K562 (cell line): ENCODE results near the gene CMIP. TPM values are rescaled to one million over a fixed set of nuclear protein-coding genes. Genes with fewer than 3 reads are reported as not detected.

Experiments
- ATAC-seq: fragments of 200-7000 bp; cut with Tn5 transposase; 3 replicates; pipeline ENCODE4 v1.9.1; 2020; ENCODE audit warnings: moderate library complexity
- BruUV-seq: library from RNA; stranded (reverse); fragments of 400-500 nt; replicated peaks from 2 replicates; lab custom pipeline; 2021; lab: Mats Ljungman, UMichigan
- CTCF ChIA-PET: fragments of 300-600 bp; formaldehyde crosslinking; extraction: SDS; loops from one replicate; lab custom pipeline; 2021; ENCODE audit warnings: low intra/inter-chr PET ratio; lab: Yijun Ruan, JAX
- POLR2A ChIA-PET: fragments of 300-600, 350-650 bp; sonication (Branson Sonifier 250); formaldehyde crosslinking; extraction: SDS; loops from one replicate; lab custom pipeline; 2021; ENCODE audit warnings: antibody characterized with exemption, inconsistent platforms; lab: Yijun Ruan, JAX
- DNase-seq, 4 experiments: peaks; one replicate each; pipeline versions ENCODE4 v3.0.0 to v3.0.0-alpha.2; 2011 to 2018; ENCODE audit warnings: low spot score in 3 of 4, mixed read lengths in 3 of 4; ENCODE audit errors: extremely low read depth in 1 of 4
- FAIRE-seq: peaks from 2 replicates; lab custom pipeline; 2011; peaks lifted over from hg19 to GRCh38; lab: Jason Lieb, UNC
- H2AFZ ChIP-seq: 2 replicates; pipeline ENCODE4 v1.6.0; 2011; ENCODE audit warnings: low read depth, low read length, control low read depth, inconsistent platforms
- H3K27ac ChIP-seq: fragments of 200-600 bp; 3 replicates; pipeline ENCODE4 v1.8.0; 2011; ENCODE audit warnings: low read depth, mild to moderate bottlenecking, control low read depth, inconsistent platforms, low read length, moderate library complexity, mixed read lengths; ENCODE audit errors: extremely low read depth
- H3K27me3 ChIP-seq, 2 experiments: fragments of 300-600 bp in 1 of 2; 2 replicates in 1 of 2; 3 replicates in 1 of 2; pipeline versions ENCODE4 v1.6.0 to v1.8.0; 2011; ENCODE audit warnings: inconsistent platforms in 2 of 2, low read length in 2 of 2, mild to moderate bottlenecking in 1 of 2, mixed read lengths in 1 of 2, moderate library complexity in 1 of 2; ENCODE audit not compliant: control insufficient read depth in 2 of 2, insufficient read depth in 2 of 2
- H3K36me3 ChIP-seq: fragments of 300-600 bp; 3 replicates; pipeline ENCODE4 v1.8.0; 2011; ENCODE audit warnings: mild to moderate bottlenecking, low read length, inconsistent platforms; ENCODE audit not compliant: control insufficient read depth, insufficient read depth
- H3K4me1 ChIP-seq, 2 experiments: fragments of 200-600 bp in 1 of 2; replicated peaks in 1 of 2; 2 replicates in 1 of 2; 3 replicates in 1 of 2; pipeline versions ENCODE4 v1.5.1 to v1.8.0; 2011; ENCODE audit warnings: inconsistent platforms in 2 of 2, low read length in 2 of 2, mild to moderate bottlenecking in 1 of 2, mixed read lengths in 1 of 2, moderate library complexity in 1 of 2; ENCODE audit not compliant: control insufficient read depth in 2 of 2, insufficient read depth in 2 of 2
- H3K4me2 ChIP-seq: 2 replicates; pipeline ENCODE4 v1.6.1; 2011; ENCODE audit warnings: low read length, control low read depth, inconsistent platforms, mixed read lengths; ENCODE audit not compliant: insufficient read depth
- H3K4me3 ChIP-seq: fragments of 200-600 bp; sonication (generic), shearing (Covaris generic); 2 replicates; pipeline ENCODE4 v1.5.1; 2016; ENCODE audit warnings: control low read depth, inconsistent platforms
- H3K79me2 ChIP-seq: fragments of 200-600 bp; 3 replicates; pipeline ENCODE4 v1.8.0; 2011; ENCODE audit warnings: low read length, inconsistent platforms; ENCODE audit not compliant: control insufficient read depth, insufficient read depth
- H3K9ac ChIP-seq, 2 experiments: 2 replicates each; pipeline versions ENCODE4 v1.6.0 to v1.6.1; 2011; ENCODE audit warnings: low read depth in 2 of 2, low read length in 2 of 2, control low read depth in 1 of 2, inconsistent platforms in 1 of 2, mild to moderate bottlenecking in 1 of 2, mixed read lengths in 1 of 2; ENCODE audit not compliant: insufficient read depth in 1 of 2
- H3K9me1 ChIP-seq: one replicate; pipeline ENCODE4 v1.6.0; 2011; ENCODE audit warnings: inconsistent platforms, mild to moderate bottlenecking, low read length, moderate library complexity; ENCODE audit not compliant: control insufficient read depth, insufficient read depth
- H3K9me3 ChIP-seq: replicated peaks from 2 replicates; pipeline ENCODE4 v1.5.1; 2011; ENCODE audit warnings: low read depth, low read length, inconsistent platforms; ENCODE audit not compliant: control insufficient read depth, insufficient read depth
- H4K20me1 ChIP-seq: replicated peaks from 2 replicates; pipeline ENCODE4 v1.6.1; 2011; ENCODE audit warnings: low read length, inconsistent platforms, mixed read lengths; ENCODE audit not compliant: control insufficient read depth, insufficient read depth
- BCOR ChIP-seq: fragments of 450-650 bp; IDR thresholded peaks from 2 replicates; pipeline ENCODE4 v1.6.1; 2016
- HNRNPH1 ChIP-seq: fragments of 200-400 bp; formaldehyde crosslinking; optimal IDR thresholded peaks from 2 replicates; pipeline ENCODE3; 2017; ENCODE audit warnings: low read depth, mild to moderate bottlenecking, low read length, moderate library complexity
- KDM1A ChIP-seq, 2 experiments: fragments of 450-650 bp; IDR thresholded peaks; 2 replicates each; pipeline ENCODE4 v1.6.1; 2016; ENCODE audit warnings: mild to moderate bottlenecking in 2 of 2
- POLR2B ChIP-seq: fragments of 450-650 bp; IDR thresholded peaks from 2 replicates; pipeline ENCODE4 v1.6.1; 2018; ENCODE audit warnings: low read depth; ENCODE audit not compliant: partially characterized antibody
- RBM25 ChIP-seq: fragments of 200-400 bp; formaldehyde crosslinking; IDR thresholded peaks from 2 replicates; pipeline ENCODE4 v1.6.1; 2018; ENCODE audit warnings: low read length, low read depth, moderate library complexity; ENCODE audit not compliant: severe bottlenecking
- SMARCA5 ChIP-seq: fragments of 450-650 bp; IDR thresholded peaks from 2 replicates; pipeline ENCODE4 v1.6.1; 2016
- TEAD1 ChIP-seq, 2 experiments: fragments of 450-650 bp in 1 of 2; sonication (generic) in 1 of 2; formaldehyde crosslinking; IDR thresholded peaks; 2 replicates each; pipeline versions ENCODE4 v1.4.0 to v1.8.0; 2020 to 2022; ENCODE audit warnings: mild to moderate bottlenecking in 2 of 2, missing genetic modification reagents in 1 of 2
- ZFP36 ChIP-seq: fragments of 150-350 bp; IDR thresholded peaks from 2 replicates; pipeline ENCODE4 v1.6.1; 2018; ENCODE audit warnings: low read length, low read depth; ENCODE audit not compliant: partially characterized antibody
- WGBS: fragments of 100-300 bp; shearing (Covaris generic); methylation state at CpG from one replicate; pipeline ENCODE4 v1.1.6; 2016; ENCODE audit warnings: low coverage, mixed read lengths; ENCODE audit not compliant: insufficient coverage; ENCODE audit errors: missing lambda C conversion rate; 5-methylcytosine and 5-hydroxymethylcytosine counted together
- in situ Hi-C: fragments of 300-500 bp; cut with MboI; formaldehyde crosslinking; loops from 4 replicates; pipeline ENCODE4 v1.15.0; 2018; ENCODE audit warnings: inconsistent platforms, mixed read lengths
- intact Hi-C: fragments of 100-400 bp; cut with micrococcal nuclease; formaldehyde crosslinking; loops from 2 replicates; pipeline ENCODE4 v1.14.2; 2022
- polyA plus RNA-seq, 8 experiments: library from polyadenylated mRNA; depleted of rRNA in 4 of 8; stranded (reverse) in 5 of 8; unstranded in 3 of 8; fragments of >200 nt; fragmentation: Nextera tagmentation in 2 of 8; fragmentation: Illumina TruSeq in 1 of 8; extraction: Ambion mirVana in 2 of 8; extraction: Trizol in 1 of 8; gene quantifications; 2 replicates each; pipeline versions ENCODE4 v1.2.1 to v1.2.3, GENCODE V29; 2011 to 2014; ENCODE audit warnings: inconsistent platforms in 1 of 8, missing spikeins in 1 of 8
- total RNA-seq, 7 experiments: library from RNA; depleted of rRNA in 6 of 7; stranded (reverse); fragments of >200 nt in 6 of 7; fragmentation: Illumina TruSeq in 2 of 7; extraction: Trizol in 2 of 7; gene quantifications; 2 replicates each; pipeline versions ENCODE4 v1.2.1 to v1.2.3, GENCODE V29; 2011 to 2021; ENCODE audit warnings: low replicate concordance in 1 of 7

Gene CMIP
- total and polyA plus RNA-seq, 9 of the 15 experiments (the other 6 are each of a cell fraction or from before 2014, with no cell fraction given), result 0.94 to 82.5 (median 10.3) TPM

DNA sequence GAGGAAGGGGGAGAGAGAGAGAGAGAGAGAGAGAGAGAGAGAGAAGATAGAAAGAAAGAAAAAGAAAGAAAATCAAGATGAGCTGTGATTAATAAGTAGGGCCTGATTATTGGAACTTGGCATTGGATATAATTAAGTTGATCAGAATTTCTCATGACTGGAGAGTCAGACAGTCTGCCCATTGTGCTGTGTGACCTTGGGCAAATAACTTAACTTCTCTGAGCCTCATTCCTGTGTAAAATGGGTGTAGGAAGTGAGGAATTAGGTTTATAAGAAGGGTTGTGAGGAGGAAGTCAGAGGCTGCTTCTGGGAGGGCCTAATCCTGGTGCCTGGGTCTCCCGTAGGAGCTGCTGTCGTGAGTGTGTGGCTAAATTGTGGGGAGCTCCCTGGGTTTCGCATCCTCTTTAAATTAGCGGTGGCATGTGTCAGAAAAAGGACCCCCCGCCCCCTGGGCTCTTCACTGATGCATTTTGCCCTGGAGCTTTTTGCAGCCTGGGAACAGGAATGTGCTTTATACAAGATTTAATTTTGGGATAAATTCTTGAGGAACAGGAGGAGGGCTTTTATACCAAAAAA lies 76.0 kb downstream of the CMIP start:
- ChIA-PET POLR2A (interaction anchor here (0.7 kb wide), 1 partner anchor 47 kb away, joined by 3 read pairs; no protein-coding TSS in a partner anchor), CTCF (no interaction called here)
- TF ChIP-seq KDM1A (IDR thresholded peaks at IDR 0.05), result 0 out of 4 replicates have a peak, but pooled peaks of 1 of the 2 experiments have one; percentile 36
- peak; percentile 82 for TF ChIP-seq SMARCA5
- TF ChIP-seq BCOR, result peak; percentile 83
- peak; percentile 91 for TF ChIP-seq RBM25
- TF ChIP-seq TEAD1 (CRISPR knock-in tag; IDR thresholded peaks at IDR 0.05), result 0 out of 4 replicates have a peak, but pooled peaks of 1 of the 2 experiments have one; percentile 8
- no peak for TF ChIP-seq POLR2B
- no peak for TF ChIP-seq HNRNPH1
- TF ChIP-seq ZFP36, result peak; percentile 86
- BruUV-seq, result no TSS peak
- FAIRE-seq, result no peak
- Histone ChIP-seq H3K4me2 (no peak overlapping the region), H2AFZ (no peak overlapping the region), H3K9me3 (no peaks in the 10 kb centered on the region), H3K79me2 (peaks cover 73% of the 10 kb centered on the region), H3K27ac (no peak overlapping the region), H3K4me1 (peaks cover 18 to 23% of the 10 kb centered on the region in 2 experiments), H3K4me3 (no peak overlapping the region), H3K36me3 (peaks cover 37% of the 10 kb centered on the region; the same call in 2 of the 3 replicates), H3K9ac (no peak overlapping the region), H3K9me1 (peaks cover 8% of the 10 kb centered on the region), H4K20me1 (peaks cover 17% of the 10 kb centered on the region; the same call in 1 of the 2 replicates), H3K27me3 (no peaks in the 10 kb centered on the region)
- in situ Hi-C loops (no loop called here), intact Hi-C loops (no loop called here)
- no peak for ATAC-seq
- no peak for DNase-seq
- WGBS, result 66% methylated on average over 5 of the region's 5 CpGs
